Head of caudate nucleus (tissue), 42 donors: ENCODE data around the gene OR8D2.
A peak's percentile ranks its signal among the peaks of the same experiment; 100 is the strongest.

Experiments used
- DNase-seq, 42 donors: peaks; one replicate each; pipeline versions ENCODE4 v3.0.0 to v3.0.0-alpha.2; 2020 to 2021; ENCODE audit warnings: mixed read lengths in 7 of 42
- intact Hi-C: fragments of 100-400 bp; cut with DNase I; formaldehyde crosslinking; loops from one replicate; pipeline ENCODE4 v1.15.0; 2022

OR8D2 gene, protein sequence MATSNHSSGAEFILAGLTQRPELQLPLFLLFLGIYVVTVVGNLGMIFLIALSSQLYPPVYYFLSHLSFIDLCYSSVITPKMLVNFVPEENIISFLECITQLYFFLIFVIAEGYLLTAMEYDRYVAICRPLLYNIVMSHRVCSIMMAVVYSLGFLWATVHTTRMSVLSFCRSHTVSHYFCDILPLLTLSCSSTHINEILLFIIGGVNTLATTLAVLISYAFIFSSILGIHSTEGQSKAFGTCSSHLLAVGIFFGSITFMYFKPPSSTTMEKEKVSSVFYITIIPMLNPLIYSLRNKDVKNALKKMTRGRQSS

DNA sequence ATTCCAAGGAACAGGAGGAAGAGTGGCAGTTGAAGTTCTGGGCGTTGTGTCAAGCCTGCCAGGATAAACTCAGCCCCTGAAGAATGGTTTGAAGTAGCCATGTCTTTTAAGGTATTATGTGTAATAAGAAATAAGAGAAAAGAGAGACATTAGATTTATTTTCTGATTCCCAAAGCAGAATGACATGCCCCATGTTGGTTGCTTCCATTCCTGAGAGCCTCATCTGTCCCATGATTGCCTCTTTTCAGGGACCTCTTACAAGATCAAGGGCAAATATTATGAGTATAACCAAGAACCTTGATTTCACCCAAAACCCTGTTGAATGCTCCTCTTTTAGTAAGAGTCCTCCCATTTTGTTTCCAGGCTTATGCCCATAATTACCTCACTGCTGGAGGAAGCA lies at the start of gene OR8D2:
Gene OR8D2 (minus strand): TSS at position 101 of the 400 bp plus-strand sequence. CDS start 0 bp downstream, at position 101.
- intact Hi-C loops: no loop called here
- no peak for DNase-seq

DNA sequence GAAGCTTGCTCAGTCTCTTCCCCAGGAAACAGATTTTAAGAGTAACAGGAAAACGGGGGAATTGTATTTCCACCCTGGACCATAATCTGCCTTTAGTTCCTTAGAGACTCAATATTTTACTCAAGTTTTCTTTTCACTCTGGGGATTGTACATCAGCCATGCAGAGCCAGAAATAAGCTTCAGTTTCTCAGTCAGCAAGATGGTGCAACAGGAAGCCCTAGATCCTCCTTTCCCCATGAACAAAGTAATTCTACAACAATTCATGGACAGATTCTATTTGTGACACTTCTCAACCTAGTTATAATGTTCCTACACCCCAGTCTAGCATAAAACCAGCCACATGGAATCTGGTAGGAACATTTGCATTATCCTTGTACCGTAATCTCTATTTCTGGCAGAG lies 39.6 kb upstream of the OR8D2 start:
- intact Hi-C loops: no loop called here
- DNase-seq: no peak

DNA sequence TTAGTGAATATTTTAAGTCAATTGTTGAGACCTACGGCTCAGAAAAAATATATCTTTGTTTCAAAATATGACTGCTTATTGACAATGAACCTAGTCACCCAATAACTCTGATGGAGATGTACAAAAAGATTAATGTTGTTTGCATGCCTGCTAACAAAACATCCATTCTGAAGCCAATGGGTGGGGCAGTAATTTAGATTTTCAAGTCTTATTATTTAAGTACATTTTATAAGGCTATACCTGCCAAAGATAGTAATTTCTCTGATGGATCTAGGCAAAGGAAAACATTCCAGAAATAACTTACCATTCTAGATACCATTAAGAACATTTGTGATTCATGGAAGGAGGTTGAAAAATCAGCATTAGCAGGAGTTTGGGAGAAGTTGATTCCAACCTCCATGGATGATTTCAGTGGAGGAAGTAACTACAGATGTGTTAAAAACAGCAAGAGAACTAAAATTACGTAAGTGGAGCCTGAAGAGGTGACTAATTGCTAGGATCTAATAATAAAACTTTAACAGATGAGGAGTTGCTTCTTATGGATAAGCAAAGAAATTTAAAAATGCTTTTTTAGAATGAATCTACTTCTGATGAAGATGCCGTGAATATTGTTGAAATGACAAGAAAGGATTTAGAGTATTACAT lies 26.4 kb upstream of the OR8D2 start:
- no peak for DNase-seq
- intact Hi-C loops: no loop called here

DNA sequence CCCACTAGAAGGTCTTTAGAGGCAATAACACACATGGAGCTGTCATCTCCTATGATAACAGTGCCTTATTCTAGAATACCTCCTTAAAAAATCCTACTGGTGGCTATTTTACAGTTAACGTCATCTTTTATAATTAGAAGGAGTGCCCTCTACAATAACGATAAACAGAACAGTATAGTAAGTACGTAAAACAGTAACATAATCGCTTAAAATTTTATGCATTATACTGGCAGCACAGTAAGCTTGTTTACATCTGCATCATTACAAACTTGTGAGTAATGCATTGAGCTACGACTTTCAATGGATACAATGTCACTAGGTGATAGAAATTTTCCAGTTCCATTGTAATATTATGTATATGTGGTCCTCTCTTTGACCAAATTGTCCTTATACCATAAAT lies 24.3 kb upstream of the OR8D2 start:
- no peak for DNase-seq
- intact Hi-C loops: no loop called here

DNA sequence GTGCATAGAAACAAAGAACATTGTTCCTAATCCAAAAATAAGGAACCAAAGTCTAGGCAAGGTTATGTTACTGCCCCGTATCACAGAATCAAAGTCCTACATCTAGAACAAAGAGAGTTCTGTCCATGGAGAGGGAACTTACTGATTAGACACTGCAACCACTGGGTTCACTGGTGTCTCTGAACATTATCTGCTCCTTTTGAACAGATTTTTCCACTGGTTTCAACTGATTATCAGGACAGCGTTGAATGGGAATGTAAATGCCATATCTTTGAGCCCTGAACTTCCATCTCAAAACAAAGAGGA lies 20.1 kb upstream of the OR8D2 start:
- intact Hi-C loops: no loop called here
- DNase-seq: no peak

DNA sequence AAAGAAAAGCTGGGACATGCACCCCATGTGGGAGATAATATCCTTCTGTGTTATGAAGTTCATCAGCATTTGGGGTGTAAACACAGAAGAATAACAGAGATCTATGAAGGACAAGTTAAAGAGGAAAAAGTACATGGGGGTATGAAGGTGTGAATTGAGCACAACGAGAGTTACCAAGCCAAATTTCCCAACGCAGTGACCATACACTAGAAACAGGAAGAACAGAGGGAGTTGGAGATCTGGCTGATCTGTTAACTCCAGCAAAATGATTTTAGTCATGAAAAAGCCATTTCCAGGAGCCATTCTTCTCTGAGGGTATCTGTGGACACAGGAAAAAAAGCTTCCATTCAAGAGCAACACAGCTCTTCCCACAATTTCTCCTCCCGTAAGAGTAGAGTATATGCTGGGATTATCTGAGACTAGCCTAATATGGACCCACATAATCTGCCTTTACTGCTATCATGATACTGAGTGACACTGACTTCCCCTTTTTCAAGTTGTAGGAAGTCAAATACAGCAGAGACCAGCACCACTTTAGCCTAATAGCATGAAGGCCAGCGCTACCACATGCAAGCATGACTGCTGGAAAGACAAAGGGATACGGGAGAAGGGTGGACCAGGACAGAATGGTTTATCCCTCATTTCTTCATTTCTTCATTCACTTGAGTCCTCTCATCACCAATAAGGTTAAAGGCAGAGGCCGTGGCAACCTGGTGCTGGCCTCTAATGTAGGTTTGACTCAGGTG lies 19.6 kb upstream of the OR8D2 start:
- intact Hi-C loops: no loop called here
- no peak for DNase-seq

DNA sequence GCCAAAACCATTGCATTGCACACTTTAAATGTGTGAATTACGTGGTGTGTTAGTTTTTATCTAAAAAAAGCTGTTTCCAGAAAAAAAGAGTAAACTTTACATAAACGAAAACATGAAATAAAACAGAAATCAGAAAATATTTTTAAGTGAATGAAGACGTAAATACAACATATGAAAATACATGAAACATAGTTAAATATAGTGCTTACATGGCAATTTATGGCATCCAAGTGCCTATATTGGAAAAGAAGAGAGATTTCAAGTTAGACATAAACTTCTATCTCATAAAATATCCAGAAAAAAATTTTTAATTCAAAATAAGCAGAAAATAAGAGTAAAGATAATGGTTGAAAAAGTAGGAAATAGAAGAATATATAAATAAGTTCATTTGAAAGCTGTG lies 11.9 kb upstream of the OR8D2 start:
- no peak for DNase-seq
- intact Hi-C loops: no loop called here

DNA sequence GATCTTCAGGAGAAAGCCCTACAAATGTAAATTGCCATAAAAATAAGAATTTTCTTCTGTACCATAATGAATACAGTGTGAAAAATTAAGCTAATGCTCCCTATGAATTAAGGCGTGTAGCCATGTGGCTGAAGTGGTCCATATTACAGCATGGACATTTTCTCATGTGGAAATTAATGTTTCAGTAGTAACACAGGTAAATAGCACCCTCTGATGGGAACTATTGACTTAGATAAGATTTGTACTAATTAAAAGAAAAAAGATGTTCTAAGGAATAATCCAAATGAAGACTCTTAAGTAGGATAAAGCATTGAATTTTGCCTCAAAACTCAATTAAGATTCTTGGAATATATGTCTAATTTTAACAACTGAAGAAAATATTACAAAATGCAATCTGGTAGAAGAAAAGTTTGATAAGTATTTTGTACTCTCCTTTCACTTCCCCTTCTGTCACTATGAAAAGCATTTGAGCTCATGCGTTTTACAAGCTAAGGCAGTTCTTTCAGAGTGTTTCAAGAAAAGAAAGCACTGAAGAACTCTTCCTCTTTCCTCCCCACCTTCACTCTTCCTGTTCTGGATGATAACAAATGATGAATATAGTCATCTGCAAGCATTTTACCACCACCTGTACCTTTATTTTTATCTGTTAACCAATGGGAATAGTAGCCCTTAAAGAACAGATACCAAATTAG lies 9.9 kb upstream of the OR8D2 start:
- no peak for DNase-seq
- intact Hi-C loops: no loop called here

DNA sequence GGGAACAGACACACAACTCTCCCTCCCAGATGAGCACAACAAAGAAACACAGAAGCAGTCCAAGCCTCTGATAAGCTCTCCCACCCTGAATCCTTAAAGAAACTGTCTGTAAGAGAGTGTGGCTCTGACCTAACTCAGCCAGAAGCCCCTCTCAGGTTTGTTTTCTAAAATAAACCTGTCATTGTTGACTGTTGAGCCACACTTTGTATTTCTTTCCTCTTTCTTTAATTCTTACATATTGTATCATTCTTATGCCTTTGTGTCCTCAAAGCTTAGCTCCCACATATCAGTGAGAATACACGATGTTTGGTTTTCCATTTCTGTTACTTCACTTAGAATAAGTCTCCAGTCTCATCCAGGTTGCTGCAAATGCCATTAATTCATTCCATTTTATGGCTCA lies 7.8 kb upstream of the OR8D2 start:
- intact Hi-C loops: no loop called here
- DNase-seq: no peak

DNA sequence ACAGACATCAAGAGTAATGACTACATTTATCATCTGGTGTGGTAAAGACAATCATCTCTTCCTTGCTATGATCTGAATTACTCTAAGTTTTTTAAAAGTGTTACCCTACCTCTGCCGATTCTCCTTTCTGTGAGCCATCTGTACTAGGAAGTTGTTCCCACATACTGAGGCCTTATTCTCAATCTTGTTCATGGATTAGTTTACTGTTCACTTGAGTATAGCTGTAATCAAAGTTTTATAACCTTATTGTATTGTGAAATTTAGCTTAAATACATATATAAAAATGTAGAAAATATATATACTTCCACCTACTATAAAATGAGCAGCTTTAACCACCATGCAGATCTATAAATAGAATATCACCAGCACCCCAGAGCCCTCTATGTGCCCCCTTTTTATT lies 2.4 kb upstream of the OR8D2 start:
- DNase-seq: no peak
- intact Hi-C loops: no loop called here

DNA sequence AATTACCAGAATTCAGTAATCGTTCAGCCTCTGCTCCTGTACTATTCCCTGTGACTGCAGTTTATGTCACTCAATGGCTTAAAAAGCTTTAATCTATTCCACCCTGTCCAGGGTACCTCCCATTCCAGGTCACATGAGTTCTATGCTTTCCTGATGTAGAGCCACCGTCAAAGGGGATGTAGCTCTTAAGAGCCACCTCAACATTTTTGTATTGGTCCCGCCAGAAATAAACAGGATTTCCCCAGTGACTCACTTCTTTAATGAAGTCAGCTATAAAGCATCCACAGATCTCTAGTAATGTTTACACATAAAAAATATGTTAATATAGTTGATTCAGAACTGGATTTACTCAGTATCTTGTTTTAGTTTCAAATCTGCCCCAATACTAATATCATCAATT lies 4.9 kb downstream of the OR8D2 start:
- DNase-seq: no peak
- intact Hi-C loops: no loop called here

DNA sequence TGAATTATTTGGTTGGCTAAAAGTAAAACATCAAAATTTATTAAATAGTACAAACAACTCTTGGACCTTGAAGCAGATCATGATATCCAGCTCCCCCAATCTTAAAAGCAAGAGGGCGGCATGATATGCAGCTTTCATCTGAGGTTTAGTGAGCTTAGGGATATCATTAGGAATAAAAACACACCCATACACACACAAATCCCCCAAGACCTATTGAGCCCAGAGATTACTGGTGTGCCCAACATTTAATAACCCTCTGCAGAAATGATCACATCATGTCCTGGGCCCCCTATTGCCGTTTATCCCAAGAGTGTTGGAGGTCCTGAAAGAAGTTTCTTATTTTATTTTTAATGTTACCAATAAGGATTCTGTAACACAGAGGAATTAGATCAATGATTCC lies 6.1 kb downstream of the OR8D2 start, which contains the start of gene OR8D1:
Gene OR8D1 (minus strand): TSS at position 101 of the 400 bp plus-strand sequence. CDS start 3,183 bp downstream, outside the sequence.
- intact Hi-C loops: no loop called here
- no peak for DNase-seq

DNA sequence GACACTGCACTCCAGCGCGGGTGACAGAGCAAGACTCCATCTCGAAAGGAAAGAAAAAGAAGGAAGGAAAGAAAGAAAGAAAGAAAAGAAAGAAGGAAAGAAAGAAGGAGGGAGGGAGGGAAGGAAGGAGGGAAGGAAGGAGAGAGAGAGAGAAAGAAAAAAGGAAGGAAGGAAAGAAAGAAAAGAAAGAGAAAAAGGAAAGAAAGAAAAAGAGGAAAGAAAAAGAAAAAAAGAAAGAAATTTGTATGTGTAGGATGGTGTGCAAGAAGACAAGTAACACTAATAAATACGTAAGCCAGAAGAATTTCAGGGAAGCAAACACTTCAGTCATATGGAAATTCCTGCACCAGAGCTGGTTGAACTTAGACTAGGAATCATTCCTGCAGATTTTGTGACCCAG lies 6.9 kb downstream of the OR8D2 start:
- intact Hi-C loops: no loop called here
- DNase-seq: no peak

DNA sequence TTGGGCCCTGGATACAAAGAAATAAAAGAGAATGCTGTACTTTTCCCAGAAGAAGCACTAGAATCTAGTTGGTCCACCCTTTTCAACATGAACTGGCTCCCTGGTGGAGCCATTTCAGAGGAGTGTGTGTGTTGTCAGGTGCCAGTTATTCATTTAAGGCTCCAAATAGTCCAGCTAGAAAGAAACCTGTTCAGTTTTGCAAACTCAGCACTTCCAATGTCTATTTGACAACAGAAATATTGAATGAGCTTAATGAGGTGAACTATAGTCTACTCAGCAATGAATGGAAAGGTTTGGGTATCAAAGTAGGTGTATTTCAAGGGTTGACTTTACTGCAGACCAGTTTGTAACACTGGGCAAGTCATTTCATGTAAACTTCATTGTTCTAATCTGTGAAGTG lies 8.3 kb downstream of the OR8D2 start:
- intact Hi-C loops: no loop called here
- DNase-seq: no peak

DNA sequence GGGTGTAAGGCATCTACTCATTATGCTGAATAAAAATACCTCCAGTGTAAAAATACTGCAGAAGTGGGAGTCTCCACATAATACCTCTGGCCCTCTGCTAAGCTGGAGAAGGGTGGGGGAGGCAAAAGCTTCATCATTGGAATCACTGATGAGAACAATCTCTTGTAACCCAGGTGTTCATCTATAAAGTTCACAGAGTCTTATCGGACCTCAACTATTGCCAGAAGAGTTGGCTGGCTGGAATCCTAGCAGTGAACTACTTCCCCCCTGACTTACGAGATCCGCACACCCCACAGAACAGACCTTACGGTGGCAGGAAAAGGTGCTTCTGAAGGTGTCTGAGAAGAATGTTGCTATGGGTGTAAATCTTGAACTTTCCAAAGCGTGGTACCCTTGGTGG lies 8.7 kb downstream of the OR8D2 start:
- intact Hi-C loops: no loop called here
- DNase-seq: peak in 5 of 42 donors; percentile 5 to 56 (median 7)

DNA sequence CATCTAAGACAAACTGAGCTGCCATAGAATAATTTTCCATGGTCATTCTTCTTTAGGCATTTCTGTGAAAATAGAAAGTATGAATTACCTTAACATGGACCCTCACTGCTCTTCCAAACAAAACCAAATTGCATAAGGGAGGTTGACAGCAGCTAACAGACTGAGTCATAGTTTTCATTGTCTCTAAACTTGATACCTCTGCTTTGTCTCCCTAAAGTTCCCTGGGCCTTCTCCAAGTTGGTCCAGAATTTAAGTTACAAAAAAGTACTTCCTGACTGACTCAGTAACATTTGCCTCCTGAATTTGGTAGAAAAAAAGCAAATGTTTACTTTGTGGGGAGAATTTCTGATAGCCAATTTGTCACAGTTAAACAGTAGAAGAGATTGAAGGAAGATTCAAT lies 9.3 kb downstream of the OR8D2 start:
- intact Hi-C loops: no loop called here
- no peak for DNase-seq

DNA sequence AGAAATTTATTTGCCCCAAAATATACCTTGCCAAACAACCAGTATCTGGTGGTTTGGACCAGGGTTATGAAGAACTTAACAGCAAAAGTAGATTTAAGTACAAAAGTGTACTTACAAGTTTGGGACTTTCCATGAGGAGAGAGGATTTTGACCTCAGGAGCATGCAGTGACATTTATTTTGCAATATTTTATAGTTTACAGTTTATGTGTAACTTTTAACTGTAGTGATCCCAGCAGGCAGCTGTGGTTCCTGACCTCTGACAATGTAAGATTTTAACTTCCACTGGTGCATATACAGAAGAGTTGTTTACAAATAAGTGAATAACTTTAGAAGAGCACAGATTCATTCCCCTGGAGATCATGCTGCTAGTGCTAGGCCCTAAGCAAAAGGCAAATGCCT lies 12.9 kb downstream of the OR8D2 start:
- DNase-seq: no peak
- intact Hi-C loops: no loop called here

DNA sequence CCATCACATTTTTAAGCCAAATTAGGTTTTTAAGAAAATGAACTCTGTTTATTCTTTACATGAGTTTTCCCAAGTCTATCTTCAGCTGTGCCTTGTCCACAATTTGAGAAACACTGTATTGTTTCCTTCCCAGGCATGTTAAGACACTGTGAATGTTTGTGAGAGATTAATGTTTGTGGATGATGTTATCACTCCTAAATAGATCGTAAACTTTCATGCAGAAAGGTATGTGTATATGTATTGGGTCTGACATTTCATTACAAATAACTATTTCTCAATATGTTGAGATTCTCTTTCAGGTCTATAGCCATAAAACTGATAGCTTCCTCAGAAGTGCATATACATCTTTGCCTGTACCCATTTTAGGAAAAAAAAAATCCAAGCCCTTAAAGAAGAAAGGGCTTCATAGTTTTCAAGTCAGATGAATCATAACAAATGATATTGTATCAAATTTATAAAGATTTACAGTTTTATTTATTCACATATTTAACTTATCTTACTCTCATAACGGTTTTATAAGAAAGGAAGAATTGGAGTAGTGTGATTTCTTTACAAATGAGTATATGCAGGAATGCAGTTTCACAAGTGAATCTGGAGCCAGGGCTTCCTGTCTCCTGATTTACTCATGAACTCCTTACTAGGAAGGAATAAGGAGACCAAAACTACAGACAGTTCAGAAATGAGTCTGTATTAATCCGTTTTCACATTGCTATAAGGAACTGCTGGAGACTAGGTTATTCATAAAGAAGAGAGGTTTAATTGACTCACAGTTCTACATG lies 17.5 kb downstream of the OR8D2 start:
- intact Hi-C loops: no loop called here
- no peak for DNase-seq

DNA sequence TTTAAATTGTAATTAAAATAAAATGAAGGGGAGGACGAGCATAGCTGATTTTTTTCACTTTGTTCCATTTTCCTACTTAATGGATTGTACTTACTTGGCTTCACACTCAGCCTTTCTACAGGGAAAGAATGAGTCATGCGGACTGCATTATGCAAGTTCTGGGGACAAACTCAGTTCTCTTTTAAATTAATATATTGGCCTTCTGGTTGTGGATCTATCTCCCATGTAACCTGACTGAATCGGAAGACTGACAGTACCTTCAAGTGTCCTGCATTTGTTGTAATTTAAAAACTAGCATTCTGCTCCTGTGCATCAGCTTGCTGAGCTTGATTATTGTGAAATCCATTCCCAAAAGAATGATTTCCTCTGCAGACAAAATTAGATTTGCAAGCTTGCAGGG lies 18.4 kb downstream of the OR8D2 start:
- intact Hi-C loops: no loop called here
- DNase-seq: peak in 11 of 42 donors; percentile 4 to 72 (median 24)
